Thyroid gland (tissue), 4 donors: Measurements from ENCODE around the gene ATXN1. TPM values are rescaled to one million over a fixed set of nuclear protein-coding genes. Genes with fewer than 3 reads are reported as not detected.

Experiments
- DNase-seq, 2 donors: peaks; one replicate each; pipeline ENCODE4 v3.0.0-alpha.2; 2019
- H3K27ac ChIP-seq, 3 donors: fragments of 200-600 bp; sonication (generic); 1 replicate in 2 of 3; 2 replicates in 1 of 3; pipeline ENCODE4 v1.5.1; 2016 to 2019; ENCODE audit warnings: mild to moderate bottlenecking in 1 of 3, moderate library complexity in 1 of 3
- H3K27me3 ChIP-seq: fragments of 200-600 bp; sonication (generic); one replicate; pipeline ENCODE4 v1.5.1; 2019
- H3K36me3 ChIP-seq, 2 donors: fragments of 200-600 bp; sonication (generic); one replicate each; pipeline ENCODE4 v1.5.1; 2016 to 2019
- H3K4me1 ChIP-seq, 2 donors: fragments of 200-600 bp; sonication (generic); one replicate each; pipeline ENCODE4 v1.5.1; 2017 to 2019
- H3K4me3 ChIP-seq, 3 donors: fragments of 200-600 bp; sonication (generic); replicated peaks in 1 of 3; 1 replicate in 2 of 3; 2 replicates in 1 of 3; pipeline ENCODE4 v1.5.1; 2016; ENCODE audit warnings: mild to moderate bottlenecking in 1 of 3
- H3K9me3 ChIP-seq: fragments of 200-600 bp; sonication (generic); one replicate; pipeline ENCODE4 v1.5.1; 2017
- POLR2A ChIP-seq, 2 donors: fragments of 450-650 bp; IDR thresholded peaks; one replicate each; pipeline ENCODE4 v1.6.1; 2017; ENCODE audit warnings: antibody characterized with exemption in 2 of 2, mild to moderate bottlenecking in 2 of 2, moderate library complexity in 1 of 2
- WGBS, 2 donors: methylation state at CpG; one replicate each; pipeline ENCODE4 v1.1.5; 2017; 5-methylcytosine and 5-hydroxymethylcytosine counted together
- intact Hi-C: fragments of 100-400 bp; cut with DNase I; formaldehyde crosslinking; loops from one replicate; pipeline ENCODE4 v1.15.1; 2023
- total RNA-seq, 4 donors: library from RNA; depleted of rRNA; stranded (reverse); fragments of >200 nt; gene quantifications; one replicate each; pipeline ENCODE4 v1.2.3, GENCODE V29; 2016
- TF ChIP-seq, protein P1 (sequence below), 6 experiments: fragments of 200-600 bp in 3 of 6; fragments of 450-650 bp in 3 of 6; sonication (generic) in 3 of 6; IDR thresholded peaks; one replicate each; pipeline ENCODE4 v1.5.1; 2016 to 2019; ENCODE audit warnings: antibody characterized with exemption in 6 of 6, mild to moderate bottlenecking in 2 of 6, inconsistent platforms in 1 of 6, moderate library complexity in 1 of 6

Gene ATXN1
- total RNA-seq, 4 donors from 2014 or later, result 62.1 to 88.1 (median 83.0) TPM

- intact Hi-C loops, result no loop called here
- TF ChIP-seq, protein P1, sequence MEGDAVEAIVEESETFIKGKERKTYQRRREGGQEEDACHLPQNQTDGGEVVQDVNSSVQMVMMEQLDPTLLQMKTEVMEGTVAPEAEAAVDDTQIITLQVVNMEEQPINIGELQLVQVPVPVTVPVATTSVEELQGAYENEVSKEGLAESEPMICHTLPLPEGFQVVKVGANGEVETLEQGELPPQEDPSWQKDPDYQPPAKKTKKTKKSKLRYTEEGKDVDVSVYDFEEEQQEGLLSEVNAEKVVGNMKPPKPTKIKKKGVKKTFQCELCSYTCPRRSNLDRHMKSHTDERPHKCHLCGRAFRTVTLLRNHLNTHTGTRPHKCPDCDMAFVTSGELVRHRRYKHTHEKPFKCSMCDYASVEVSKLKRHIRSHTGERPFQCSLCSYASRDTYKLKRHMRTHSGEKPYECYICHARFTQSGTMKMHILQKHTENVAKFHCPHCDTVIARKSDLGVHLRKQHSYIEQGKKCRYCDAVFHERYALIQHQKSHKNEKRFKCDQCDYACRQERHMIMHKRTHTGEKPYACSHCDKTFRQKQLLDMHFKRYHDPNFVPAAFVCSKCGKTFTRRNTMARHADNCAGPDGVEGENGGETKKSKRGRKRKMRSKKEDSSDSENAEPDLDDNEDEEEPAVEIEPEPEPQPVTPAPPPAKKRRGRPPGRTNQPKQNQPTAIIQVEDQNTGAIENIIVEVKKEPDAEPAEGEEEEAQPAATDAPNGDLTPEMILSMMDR (IDR thresholded peaks at IDR 0.05), result no peak
- TF ChIP-seq POLR2A (IDR thresholded peaks at IDR 0.05), result no peak
- H3K27ac ChIP-seq, result no peak overlapping the region
- H3K27me3 ChIP-seq, result no peaks in the 10 kb centered on the region
- DNase-seq, result no peak
- H3K9me3 ChIP-seq, result no peaks in the 10 kb centered on the region
- no peak overlapping the region for H3K4me3 ChIP-seq
- H3K4me1 ChIP-seq, result peaks cover 0 to 8% of the 10 kb centered on the region in 2 donors
- WGBS, 2 donors, result 82 to 88% methylated on average over 6 of the region's 6 CpGs
- H3K36me3 ChIP-seq, result no peaks in the 10 kb centered on the region
Measured at GRCh38 chr6:16659466-16660156, 101.6 kb downstream of the ATXN1 start.

DNA sequence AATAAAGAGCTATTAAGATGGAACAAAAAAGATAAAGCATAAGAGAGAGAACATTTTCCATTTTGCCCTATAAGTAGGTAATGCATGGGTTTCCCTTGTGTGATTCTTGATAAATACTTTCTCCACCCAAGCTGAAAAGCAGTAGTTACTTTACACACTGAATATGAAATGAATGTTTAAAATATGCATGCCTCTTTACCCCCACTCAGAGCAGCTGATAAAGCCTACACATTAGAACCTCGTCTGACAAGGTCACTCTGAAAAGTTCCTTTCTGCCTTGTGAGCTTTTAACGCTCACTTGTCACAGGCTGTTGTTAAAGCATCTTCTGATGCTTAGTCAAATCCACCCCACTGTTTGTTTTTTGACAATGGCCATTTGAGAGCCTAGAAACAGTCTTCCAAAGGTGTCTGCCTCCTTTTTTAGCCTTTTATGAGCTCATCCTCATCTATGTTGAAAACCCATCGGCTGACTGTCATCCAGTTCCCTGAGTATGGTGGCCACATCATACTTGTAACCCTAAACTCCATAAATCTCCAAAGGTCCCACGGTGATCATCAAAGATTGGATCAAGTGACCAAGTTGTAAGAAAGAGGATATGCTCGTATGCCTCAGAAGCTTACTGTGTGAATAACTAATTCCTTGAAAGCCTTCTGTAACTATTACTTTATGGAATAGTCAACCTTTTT is 102.8 kb downstream of the ATXN1 start:
- intact Hi-C loops, result no loop called here
- Histone ChIP-seq H3K36me3 (no peaks in the 10 kb centered on the region), H3K4me3 (no peak overlapping the region), H3K4me1 (peaks cover 0 to 8% of the 10 kb centered on the region in 2 donors), H3K9me3 (no peaks in the 10 kb centered on the region), H3K27ac (no peak overlapping the region), H3K27me3 (no peaks in the 10 kb centered on the region)
- WGBS, 2 donors, result 59 to 62% methylated on average over 5 of the region's 5 CpGs
- TF ChIP-seq, protein P1 (IDR thresholded peaks at IDR 0.05), result no peak
- TF ChIP-seq POLR2A (IDR thresholded peaks at IDR 0.05), result no peak
- no peak for DNase-seq

DNA sequence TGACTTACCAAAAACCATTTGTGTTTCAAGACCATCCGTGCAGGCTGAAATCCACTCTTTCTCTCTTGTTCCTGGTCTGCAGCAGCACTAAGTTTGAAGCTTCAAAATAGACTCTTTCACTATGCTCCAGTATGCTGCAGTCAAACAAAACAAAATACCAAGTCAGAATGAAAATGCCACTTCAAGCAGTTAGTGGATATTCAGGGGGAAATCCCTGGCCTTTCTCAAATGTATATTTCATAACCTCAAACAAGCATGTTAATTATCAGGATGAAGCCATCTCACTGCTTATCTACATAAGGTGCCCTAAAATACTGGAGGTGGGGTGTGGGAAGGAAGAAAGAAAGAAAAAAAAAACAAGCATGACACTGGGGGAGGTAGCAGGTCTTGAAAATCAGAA is 103.5 kb downstream of the ATXN1 start:
- no peak overlapping the region for H3K27ac ChIP-seq
- no peaks in the 10 kb centered on the region for H3K36me3 ChIP-seq
- no peak for TF ChIP-seq POLR2A (IDR thresholded peaks at IDR 0.05)
- TF ChIP-seq, protein P1 (IDR thresholded peaks at IDR 0.05), result no peak
- peaks cover 0 to 8% of the 10 kb centered on the region in 2 donors for H3K4me1 ChIP-seq
- intact Hi-C loops, result no loop called here
- no peak overlapping the region for H3K4me3 ChIP-seq
- no peaks in the 10 kb centered on the region for H3K27me3 ChIP-seq
- DNase-seq, result no peak
- 24 to 62% methylated on average over 1 of the region's 1 CpG for WGBS, 2 donors
- H3K9me3 ChIP-seq, result no peaks in the 10 kb centered on the region

GRCh38 chr6:16656451-16656850 is 104.8 kb downstream of the ATXN1 start:
- 97 to 99% methylated on average over 4 of the region's 4 CpGs for WGBS, 2 donors
- no peaks in the 10 kb centered on the region for H3K9me3 ChIP-seq

More at GRCh38 chr6:16656451-16656850, 104.8 kb downstream of the ATXN1 start:
- TF ChIP-seq, protein P1 (IDR thresholded peaks at IDR 0.05), result no peak
- no peak for TF ChIP-seq POLR2A (IDR thresholded peaks at IDR 0.05)
- Histone ChIP-seq H3K4me3 (no peak overlapping the region), H3K4me1 (peaks cover 0 to 8% of the 10 kb centered on the region in 2 donors), H3K36me3 (no peaks in the 10 kb centered on the region), H3K27ac (no peak overlapping the region), H3K27me3 (no peaks in the 10 kb centered on the region)
- intact Hi-C loops, result no loop called here
- no peak for DNase-seq
